ENCODE data around the gene TNIK.

- TF ChIP-seq ZZZ3 (CRISPR knock-in tag; IDR thresholded peaks at IDR 0.05; ENCODE audit: borderline replicate concordance) (no peak), EP300 (IDR thresholded peaks at IDR 0.05; ENCODE audit: low read depth in 2 of 2, low read length in 2 of 2) (no peak), EP300 (CRISPR knock-in tag; IDR thresholded peaks at IDR 0.05; ENCODE audit: borderline replicate concordance) (no peak), YY1 (IDR thresholded peaks at IDR 0.05; ENCODE audit: insufficient read depth, insufficient replicate concordance, low read depth, low read length) (no peak), FOXA1 (IDR thresholded peaks at IDR 0.05) (no peak), FOXA1 (CRISPR knock-in tag; IDR thresholded peaks at IDR 0.05) (no peak), BRD4 (CRISPR knock-in tag; IDR thresholded peaks at IDR 0.05) (no peak), SSRP1 (CRISPR knock-in tag; IDR thresholded peaks at IDR 0.05) (no peak), TARDBP (CRISPR knock-in tag; IDR thresholded peaks at IDR 0.05) (no peak), REST (IDR thresholded peaks at IDR 0.05; ENCODE audit: borderline replicate concordance in 1 of 2, low read depth in 1 of 2, low read length in 2 of 2) (no peak), NR2F2 (IDR thresholded peaks at IDR 0.05; ENCODE audit: borderline replicate concordance, low read depth) (no peak), NR2F1 (CRISPR knock-in tag; IDR thresholded peaks at IDR 0.05) (no peak), IRF2 (CRISPR knock-in tag; IDR thresholded peaks at IDR 0.05) (no peak)
Observed at GRCh38 chr3:171054231-171054630, 406.0 kb downstream of the TNIK start.

All from HepG2 (cell line).